ENCODE results near the gene PRIM1. TPM values are rescaled to one million over a fixed set of nuclear protein-coding genes. Genes with fewer than 3 reads are reported as not detected.

The PRIM1 gene
- total RNA-seq, 1 experiment from 2014 or later, result 32.3 TPM

DNA sequence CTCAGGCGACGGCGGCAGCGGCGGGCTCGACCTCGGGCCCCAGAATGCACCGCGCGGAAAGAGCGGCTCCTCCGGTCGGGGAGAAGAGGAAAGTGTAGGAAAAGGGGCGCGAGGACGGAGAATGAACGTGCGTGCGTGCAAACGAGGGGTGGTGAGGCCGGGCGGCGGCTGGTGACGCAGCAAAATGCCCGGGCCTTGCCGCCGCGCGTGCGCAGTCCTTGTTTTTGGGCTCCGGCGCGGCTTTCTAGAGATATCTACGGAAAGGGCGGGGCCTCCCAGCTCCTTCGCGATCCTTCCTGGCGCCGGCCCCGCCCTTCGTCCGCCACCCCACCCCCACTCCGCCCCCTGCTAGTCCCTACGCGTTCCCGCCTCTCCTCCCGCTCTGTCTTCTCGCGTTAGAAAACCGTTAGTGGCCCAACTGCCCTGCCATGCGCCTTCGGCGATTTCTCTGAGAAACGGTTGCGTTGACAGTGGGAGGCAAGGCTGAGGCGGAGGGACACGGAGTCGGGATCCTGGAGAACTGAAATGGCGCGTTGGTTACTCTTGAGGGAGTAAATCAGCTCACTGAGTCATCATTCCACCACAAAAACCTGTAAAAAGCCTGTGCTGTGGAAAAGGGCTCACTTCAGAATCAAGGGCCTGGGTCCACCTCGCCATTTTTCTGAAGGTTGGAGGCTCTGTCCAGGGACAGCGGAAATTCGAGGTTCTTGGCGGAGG, 63.8 kb downstream of the PRIM1 start, which contains the start of gene PTGES3:
Gene PTGES3 (minus strand): TSS at position 156 of the 717 bp plus-strand sequence. CDS start 285 bp downstream, outside the sequence.
- H3K9me3 ChIP-seq (ENCODE audit: low read length), result no peaks in the 10 kb centered on the region
- H3K27ac ChIP-seq (ENCODE audit: low read length), result peak within 1 kb of the TSS; percentile 87
- no peaks in the 10 kb centered on the region for H3K9me2 ChIP-seq (replicated peaks; ENCODE audit: low read length)
- CTCF ChIA-PET, result interaction anchor here (0.7 to 1.4 kb wide), 2 partner anchors 52 to 152 kb away, joined by 4 to 10 read pairs; no protein-coding TSS in a partner anchor
- H3K79me2 ChIP-seq (ENCODE audit: low read length), result peaks cover 56% of the 10 kb centered on the region
- POLR2A ChIA-PET (ENCODE audit: unreplicated experiment), result interaction anchor here (0.6 to 1.0 kb wide), 6 partner anchors 37 to 1253 kb away, joined by 3 to 5 read pairs (median 4); partner anchors contain the start of genes ATP23, NACA and STAT6
- DNase-seq, result peak; percentile 98
- no peaks in the 10 kb centered on the region for H3K27me3 ChIP-seq (ENCODE audit: low read length)
- intact Hi-C loops (cut with micrococcal nuclease), result loop anchor here (1.0 to 2.0 kb wide), 3 partner anchors 37 to 51 kb away; partner anchors contain the start of gene NACA
- no peak for TF ChIP-seq EZH2phosphoT487 (IDR thresholded peaks at IDR 0.05; ENCODE audit: borderline replicate concordance, low read length)
- no peak for TF ChIP-seq EZH2 (IDR thresholded peaks at IDR 0.05; ENCODE audit: low read length, unreplicated experiment)
- no peak for TF ChIP-seq CTCF (conservative IDR thresholded peaks at IDR 0.05; ENCODE audit: low read depth, low read length)
- H3K9ac ChIP-seq (ENCODE audit: low read length), result peak within 1 kb of the TSS; percentile 99
- peak within 1 kb of the TSS; percentile 59 for H2AFZ ChIP-seq (ENCODE audit: low read length)
- no TSS peak for BruUV-seq (replicated peaks)
- peak; percentile 82 for ATAC-seq
- H4K20me1 ChIP-seq (ENCODE audit: low read length), result peaks cover 29% of the 10 kb centered on the region
- H3F3A ChIP-seq (ENCODE audit: low read length, unreplicated experiment), result no peaks in the 10 kb centered on the region
- peak within 1 kb of the TSS; percentile 95 for H3K4me3 ChIP-seq (ENCODE audit: low read length)
- H3K4me1 ChIP-seq (ENCODE audit: insufficient read depth, low read length), result peaks cover 10% of the 10 kb centered on the region
- peaks cover 13% of the 10 kb centered on the region for H3K36me3 ChIP-seq (ENCODE audit: low read depth, low read length)
- peak within 1 kb of the TSS; percentile 94 for H3K4me2 ChIP-seq (ENCODE audit: low read length)

GRCh38 chr12:56687223-56688128, 64.6 kb downstream of the PRIM1 start:
- POLR2A ChIA-PET (ENCODE audit: unreplicated experiment), result interaction anchor here (0.6 to 1.0 kb wide), 5 partner anchors 44 to 1254 kb away, joined by 3 to 5 read pairs (median 4); partner anchors contain the start of genes ATP23 and STAT6
- Histone ChIP-seq H3K4me1 (ENCODE audit: insufficient read depth, low read length) (peaks cover 16% of the 10 kb centered on the region), H3K4me3 (ENCODE audit: low read length) (peak overlapping the region; percentile 95), H3K9ac (ENCODE audit: low read length) (peak overlapping the region; percentile 99), H3K9me3 (ENCODE audit: low read length) (no peaks in the 10 kb centered on the region), H3F3A (ENCODE audit: low read length, unreplicated experiment) (no peaks in the 10 kb centered on the region), H3K27ac (ENCODE audit: low read length) (peak overlapping the region; percentile 87), H3K27me3 (ENCODE audit: low read length) (no peaks in the 10 kb centered on the region), H3K9me2 (replicated peaks; ENCODE audit: low read length) (no peaks in the 10 kb centered on the region), H4K20me1 (ENCODE audit: low read length) (peaks cover 36% of the 10 kb centered on the region), H3K4me2 (ENCODE audit: low read length) (peak overlapping the region; percentile 94), H3K79me2 (ENCODE audit: low read length) (peaks cover 64% of the 10 kb centered on the region), H2AFZ (ENCODE audit: low read length) (0 out of 2 replicates have a peak overlapping the region, but pooled peaks have one; percentile 35), H3K36me3 (ENCODE audit: low read depth, low read length) (peaks cover 13% of the 10 kb centered on the region)
- intact Hi-C loops (cut with micrococcal nuclease), result loop anchor here (1.0 to 2.0 kb wide), 3 partner anchors 37 to 50 kb away; partner anchors contain the start of gene NACA
- CTCF ChIA-PET, result interaction anchor here (0.6 to 1.4 kb wide), 2 partner anchors 51 to 607 kb away, joined by 10 to 12 read pairs; no protein-coding TSS in a partner anchor
- ATAC-seq (peak; percentile 25), DNase-seq (peak; percentile 26)
- TF ChIP-seq CTCF (conservative IDR thresholded peaks at IDR 0.05; ENCODE audit: low read depth, low read length) (no peak), EZH2 (IDR thresholded peaks at IDR 0.05; ENCODE audit: low read length, unreplicated experiment) (no peak), EZH2phosphoT487 (IDR thresholded peaks at IDR 0.05; ENCODE audit: borderline replicate concordance, low read length) (no peak)
- BruUV-seq (replicated peaks), result TSS peak; percentile 59
